HG03575 (cell line): ENCODE results near the gene MEIKIN.
"Not testable (repeated sequence)": the region's sequence is repeated elsewhere in the genome, so short reads cannot be mapped to it uniquely, and the experiment has no call there.

Experiments
- ATAC-seq: cut with Tn5 transposase; IDR thresholded peaks from one replicate; pipeline ENCODE4 v1.9.1; 2021; ENCODE audit not compliant: unreplicated experiment, insufficient number of reproducible peaks, low FRiP score; ENCODE audit errors: extremely low read depth

The MEIKIN gene

GRCh38 chr5:131932235-131932634, 13.2 kb downstream of the MEIKIN start:
- no peak for ATAC-seq

GRCh38 chr5:131928957-131929356, 16.5 kb downstream of the MEIKIN start:
- no peak for ATAC-seq

GRCh38 chr5:131926168-131926567, 19.3 kb downstream of the MEIKIN start:
- no peak for ATAC-seq

- ATAC-seq, result no peak
These were observed 29.0 kb downstream of the MEIKIN start for GRCh38 chr5:131916481-131916880.

- ATAC-seq, result no peak
These were observed 31.0 kb downstream of the MEIKIN start for GRCh38 chr5:131914472-131914871.

GRCh38 chr5:131913603-131914002, 31.9 kb downstream of the MEIKIN start:
- no peak for ATAC-seq

GRCh38 chr5:131906668-131907067, 38.8 kb downstream of the MEIKIN start:
- no peak for ATAC-seq

GRCh38 chr5:131902266-131902665, 43.2 kb downstream of the MEIKIN start:
- ATAC-seq, result not testable (repeated sequence)

GRCh38 chr5:131899686-131900085, 45.8 kb downstream of the MEIKIN start:
- no peak for ATAC-seq

GRCh38 chr5:131883984-131884383, 61.5 kb downstream of the MEIKIN start:
- no peak for ATAC-seq

GRCh38 chr5:131879705-131880104, 65.8 kb downstream of the MEIKIN start:
- no peak for ATAC-seq

- ATAC-seq, result no peak
These were observed 67.6 kb downstream of the MEIKIN start for GRCh38 chr5:131877873-131878272.

- ATAC-seq, result not testable (repeated sequence)
These were observed 74.2 kb downstream of the MEIKIN start for GRCh38 chr5:131871251-131871650.

GRCh38 chr5:131867524-131867923, 77.9 kb downstream of the MEIKIN start:
- no peak for ATAC-seq

- no peak for ATAC-seq
These were observed 81.8 kb downstream of the MEIKIN start for GRCh38 chr5:131863700-131864099.

GRCh38 chr5:131857388-131857787, 88.1 kb downstream of the MEIKIN start:
- no peak for ATAC-seq

- no peak for ATAC-seq
These were observed 90.0 kb downstream of the MEIKIN start for GRCh38 chr5:131855452-131855851.

- peak; percentile 61 for ATAC-seq
These were observed 91.3 kb downstream of the MEIKIN start for GRCh38 chr5:131854134-131854533.

- ATAC-seq, result no peak
These were observed 96.8 kb downstream of the MEIKIN start for GRCh38 chr5:131848662-131849061.

GRCh38 chr5:131846536-131846935, 98.9 kb downstream of the MEIKIN start:
- no peak for ATAC-seq

- no peak for ATAC-seq
These were observed 99.6 kb downstream of the MEIKIN start for GRCh38 chr5:131845828-131846227.

- ATAC-seq, result not testable (repeated sequence)
These were observed 102.5 kb downstream of the MEIKIN start for GRCh38 chr5:131842971-131843370.
